K562 (cell line): Measurements from ENCODE around the gene DPH7. TPM values are rescaled to one million over a fixed set of nuclear protein-coding genes. Genes with fewer than 3 reads are reported as not detected.

Experiments used
- ATF3 ChIP-seq, 2 experiments: fragments of 450-650 bp in 1 of 2; sonication (generic) in 1 of 2; formaldehyde crosslinking in 1 of 2; IDR thresholded peaks in 1 of 2; conservative IDR thresholded peaks in 1 of 2; 2 replicates each; pipeline versions ENCODE4 v1.6.1 to v1.8.1; 2016 to 2023; ENCODE audit warnings: mild to moderate bottlenecking in 2 of 2, moderate library complexity in 2 of 2, inconsistent platforms in 1 of 2, missing genetic modification reagents in 1 of 2
- CBFA2T3 ChIP-seq: fragments of 450-650 bp; IDR thresholded peaks from 2 replicates; pipeline ENCODE4 v1.6.1; 2017
- CHD4 ChIP-seq: fragments of 200-600 bp; sonication (generic); IDR thresholded peaks from 3 replicates; pipeline ENCODE4 v1.6.1; 2012; ENCODE audit warnings: low read depth, mild to moderate bottlenecking, mixed read lengths, low read length, inconsistent platforms; ENCODE audit not compliant: insufficient read depth, insufficient replicate concordance, poor library complexity, severe bottlenecking
- CREB1 ChIP-seq, 2 experiments: sonication (generic) in 1 of 2; formaldehyde crosslinking in 1 of 2; IDR thresholded peaks; 2 replicates each; pipeline versions ENCODE4 v1.6.1 to v1.8.0; 2012 to 2022; ENCODE audit warnings: inconsistent platforms in 1 of 2, mild to moderate bottlenecking in 1 of 2, missing genetic modification reagents in 1 of 2, moderate library complexity in 1 of 2
- DEAF1 ChIP-seq: fragments of 450-650 bp; formaldehyde crosslinking; IDR thresholded peaks from 2 replicates; pipeline ENCODE4 v1.4.0; 2020; ENCODE audit warnings: mild to moderate bottlenecking, moderate library complexity
- E4F1 ChIP-seq: fragments of 250-450 bp; sonication (Bioruptor Pico); IDR thresholded peaks from 2 replicates; pipeline ENCODE4 v1.5.0; 2021; ENCODE audit warnings: mild to moderate bottlenecking, borderline replicate concordance
- EP400 ChIP-seq: fragments of 450-650 bp; IDR thresholded peaks from 2 replicates; pipeline ENCODE4 v1.6.1; 2017; ENCODE audit warnings: antibody characterized with exemption, mild to moderate bottlenecking, moderate library complexity
- ERF ChIP-seq: fragments of 450-650 bp; formaldehyde crosslinking; IDR thresholded peaks from 2 replicates; pipeline ENCODE4 v1.4.0; 2020; ENCODE audit warnings: mild to moderate bottlenecking, mixed read lengths
- FOXP1 ChIP-seq: sonication (generic); formaldehyde crosslinking; IDR thresholded peaks from 2 replicates; pipeline ENCODE4 v1.8.0; 2022; ENCODE audit warnings: mild to moderate bottlenecking, missing genetic modification reagents
- HINFP ChIP-seq: fragments of 450-650 bp; conservative IDR thresholded peaks from 2 replicates; pipeline ENCODE4 v1.6.1; 2016; ENCODE audit warnings: missing genetic modification characterization, low read depth, mild to moderate bottlenecking, control low read depth, missing compliant biosample characterization
- KDM4B ChIP-seq, 2 experiments: fragments of 450-650 bp in 1 of 2; sonication (generic) in 1 of 2; IDR thresholded peaks; 2 replicates each; pipeline ENCODE4 v1.6.1; 2016 to 2017; ENCODE audit warnings: borderline replicate concordance in 2 of 2, antibody characterized with exemption in 1 of 2, low read depth in 1 of 2, mild to moderate bottlenecking in 1 of 2
- LARP7 ChIP-seq: fragments of 450-650 bp; IDR thresholded peaks from 2 replicates; pipeline ENCODE4 v1.6.1; 2016
- MAFK ChIP-seq: IDR thresholded peaks from 2 replicates; pipeline ENCODE4 v1.6.1; 2011; ENCODE audit warnings: low read length, improper control_type of control experiment
- NBN ChIP-seq: fragments of 450-650 bp; IDR thresholded peaks from 2 replicates; pipeline ENCODE4 v1.6.1; 2016; ENCODE audit warnings: low read depth, mild to moderate bottlenecking
- SAP30 ChIP-seq: fragments of 200-600 bp; sonication (generic); IDR thresholded peaks from 2 replicates; pipeline ENCODE4 v1.6.1; 2012; ENCODE audit warnings: borderline replicate concordance, low read depth, mild to moderate bottlenecking, moderate library complexity, low read length, control low read depth, inconsistent platforms; ENCODE audit not compliant: insufficient read depth, poor library complexity, severe bottlenecking
- ZNF316 ChIP-seq: fragments of 450-650 bp; IDR thresholded peaks from 2 replicates; pipeline ENCODE4 v1.6.1; 2016
- ZNF511 ChIP-seq: sonication (generic); formaldehyde crosslinking; IDR thresholded peaks from 2 replicates; pipeline ENCODE4 v1.8.0; 2022; ENCODE audit warnings: mild to moderate bottlenecking, missing genetic modification reagents
- ZNF584 ChIP-seq: fragments of 200-800 bp; sonication (Bioruptor generic); IDR thresholded peaks from 2 replicates; pipeline ENCODE4 v1.6.1; 2016; ENCODE audit warnings: low read depth, mild to moderate bottlenecking, missing genetic modification characterization, missing compliant biosample characterization
- polyA plus RNA-seq, 8 experiments: library from polyadenylated mRNA; depleted of rRNA in 4 of 8; stranded (reverse) in 5 of 8; unstranded in 3 of 8; fragments of >200 nt; fragmentation: Nextera tagmentation in 2 of 8; fragmentation: Illumina TruSeq in 1 of 8; extraction: Ambion mirVana in 2 of 8; extraction: Trizol in 1 of 8; gene quantifications; 2 replicates each; pipeline versions ENCODE4 v1.2.1 to v1.2.3, GENCODE V29; 2011 to 2014; ENCODE audit warnings: inconsistent platforms in 1 of 8, missing spikeins in 1 of 8
- total RNA-seq, 7 experiments: library from RNA; depleted of rRNA in 6 of 7; stranded (reverse); fragments of >200 nt in 6 of 7; fragmentation: Illumina TruSeq in 2 of 7; extraction: Trizol in 2 of 7; gene quantifications; 2 replicates each; pipeline versions ENCODE4 v1.2.1 to v1.2.3, GENCODE V29; 2011 to 2021; ENCODE audit warnings: low replicate concordance in 1 of 7

DPH7 gene
- total and polyA plus RNA-seq, 9 of the 15 experiments (the other 6 are each of a cell fraction or from before 2014, with no cell fraction given) = 13.9 to 68.6 (median 41.3) TPM

- TF ChIP-seq MAFK (no peak), FOXP1 (CRISPR knock-in tag) (no peak), LARP7 (no peak), CREB1 (IDR thresholded peaks at IDR 0.05) (peak; percentile 89), CREB1 (CRISPR knock-in tag; IDR thresholded peaks at IDR 0.05) (peak; percentile 92), ERF (CRISPR knock-in tag) (peak; percentile 83; the same call in 1 of the 2 replicates), KDM4B (IDR thresholded peaks at IDR 0.05; ENCODE audit: borderline replicate concordance in 2 of 2, low read depth in 1 of 2) (peak in 1 of 2 experiments; percentile 36; a peak in 1 of 4 replicates), EP400 (peak; percentile 92), ATF3 (IDR thresholded peaks at IDR 0.05) (no peak), ATF3 (CRISPR knock-in tag; conservative IDR thresholded peaks at IDR 0.05) (no peak), DEAF1 (no peak), SAP30 (peak; percentile 81), ZNF511 (CRISPR knock-in tag) (peak; percentile 48; the same call in 1 of the 2 replicates), CBFA2T3 (no peak), HINFP (tag) (no peak), ZNF584 (no peak), ZNF316 (no peak), NBN (peak; percentile 77), CHD4 (no peak), E4F1 (CRISPR knock-in tag) (peak; percentile 47; the same call in 1 of the 2 replicates)
Observed at GRCh38 chr9:137618105-137619067, 39.7 kb upstream of the DPH7 start, which contains the start of gene EHMT1 (continued).
